Measurements from ENCODE around the gene ADARB2.

The ADARB2 gene

GRCh38 chr10:1735562-1735961, 1.8 kb downstream of the ADARB2 start:
- DNase-seq, result no peak

- DNase-seq, result no peak
These were observed 3.0 kb downstream of the ADARB2 start for GRCh38 chr10:1734288-1734687.

GRCh38 chr10:1733720-1734119, 3.6 kb downstream of the ADARB2 start:
- no peak for DNase-seq

GRCh38 chr10:1732564-1732996, 4.7 kb downstream of the ADARB2 start:
- DNase-seq, result no peak

GRCh38 chr10:1731592-1731991, 5.7 kb downstream of the ADARB2 start:
- no peak for DNase-seq

GRCh38 chr10:1729751-1730150, 7.6 kb downstream of the ADARB2 start:
- DNase-seq, result no peak

GRCh38 chr10:1726861-1727260, 10.5 kb downstream of the ADARB2 start:
- no peak for DNase-seq

- DNase-seq, result no peak
These were observed 12.3 kb downstream of the ADARB2 start for GRCh38 chr10:1724921-1725488.

- DNase-seq, result no peak
These were observed 20.5 kb downstream of the ADARB2 start for GRCh38 chr10:1716839-1717238.

GRCh38 chr10:1715821-1716220, 21.5 kb downstream of the ADARB2 start:
- DNase-seq, result no peak

GRCh38 chr10:1712944-1713671, 24.2 kb downstream of the ADARB2 start:
- no peak for DNase-seq

GRCh38 chr10:1712314-1712713, 25.0 kb downstream of the ADARB2 start:
- no peak for DNase-seq

- DNase-seq, result no peak
These were observed 28.2 kb downstream of the ADARB2 start for GRCh38 chr10:1709161-1709560.

GRCh38 chr10:1708746-1709145, 28.6 kb downstream of the ADARB2 start:
- DNase-seq, result no peak

- DNase-seq, result no peak
These were observed 30.6 kb downstream of the ADARB2 start for GRCh38 chr10:1706711-1707110.

- DNase-seq, result no peak
These were observed 31.1 kb downstream of the ADARB2 start for GRCh38 chr10:1706256-1706655.

- DNase-seq, result no peak
These were observed 39.1 kb downstream of the ADARB2 start for GRCh38 chr10:1698185-1698584.

GRCh38 chr10:1696106-1696505, 41.2 kb downstream of the ADARB2 start:
- DNase-seq, result no peak

- no peak for DNase-seq
These were observed 47.2 kb downstream of the ADARB2 start for GRCh38 chr10:1690086-1690485.

GRCh38 chr10:1688531-1688930, 48.8 kb downstream of the ADARB2 start:
- DNase-seq, result no peak

- no peak for DNase-seq
These were observed 49.6 kb downstream of the ADARB2 start for GRCh38 chr10:1687623-1688150.

- DNase-seq, result no peak
These were observed 50.1 kb downstream of the ADARB2 start for GRCh38 chr10:1687190-1687589.

- DNase-seq, result no peak
These were observed 50.9 kb downstream of the ADARB2 start for GRCh38 chr10:1686491-1686749.

- DNase-seq, result no peak
These were observed 51.4 kb downstream of the ADARB2 start for GRCh38 chr10:1685699-1686490.
